ENCODE measurements around the gene AMIGO3. TPM values are rescaled to one million over a fixed set of nuclear protein-coding genes. Genes with fewer than 3 reads are reported as not detected.
A peak's percentile ranks its signal among the peaks of the same experiment; 100 is the strongest.
"Not testable (repeated sequence)": the region's sequence is repeated elsewhere in the genome, so short reads cannot be mapped to it uniquely, and the experiment has no call there.

AMIGO3 gene
- polyA plus RNA-seq, 3 donors = 1.4 to 2.2 (median 1.8) TPM

- no peak for DNase-seq (ENCODE audit: extremely low read depth in 1 of 11, low read depth in 9 of 11, low spot score in 4 of 11)
Measured at GRCh38 chr3:49699281-49699979, 20.1 kb downstream of the AMIGO3 start.

DNA sequence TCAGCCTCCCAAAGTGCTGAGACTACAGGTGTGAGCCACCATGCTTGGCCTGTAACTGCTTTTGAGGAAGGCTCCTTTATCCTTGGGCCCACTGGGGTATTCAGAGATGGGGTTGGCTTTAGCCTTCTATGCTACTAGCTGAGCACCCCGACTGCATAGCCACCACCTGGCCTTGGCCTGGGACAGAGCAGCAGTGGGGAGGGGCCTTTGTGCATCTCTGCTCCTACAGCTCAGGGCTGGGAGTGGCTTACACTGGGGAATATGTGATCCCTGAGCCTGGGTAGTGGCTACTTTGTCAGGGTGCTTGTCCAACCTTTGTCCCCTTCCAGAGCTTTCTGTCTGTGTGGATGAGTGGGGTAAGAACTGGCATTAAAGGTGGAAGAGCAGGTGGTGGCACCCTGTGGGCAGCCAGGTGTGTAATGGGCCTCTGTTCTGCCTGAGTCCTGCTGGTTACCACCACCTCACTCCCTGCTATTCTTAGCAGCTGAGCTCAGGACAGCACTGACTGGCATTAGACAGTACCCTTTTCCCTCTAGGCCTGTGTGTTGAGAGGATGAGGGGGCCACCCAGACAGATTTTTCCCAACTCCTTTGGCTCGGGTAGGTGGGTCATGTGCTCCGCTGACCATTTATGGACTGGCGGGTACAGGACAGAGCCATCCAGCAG is 24.0 kb downstream of the AMIGO3 start:
- DNase-seq (ENCODE audit: extremely low read depth in 1 of 11, low read depth in 9 of 11, low spot score in 4 of 11) = not testable (repeated sequence)

- not testable (repeated sequence) for DNase-seq (ENCODE audit: extremely low read depth in 1 of 11, low read depth in 9 of 11, low spot score in 4 of 11)
Measured at GRCh38 chr3:49694409-49695070, 24.9 kb downstream of the AMIGO3 start.

DNA sequence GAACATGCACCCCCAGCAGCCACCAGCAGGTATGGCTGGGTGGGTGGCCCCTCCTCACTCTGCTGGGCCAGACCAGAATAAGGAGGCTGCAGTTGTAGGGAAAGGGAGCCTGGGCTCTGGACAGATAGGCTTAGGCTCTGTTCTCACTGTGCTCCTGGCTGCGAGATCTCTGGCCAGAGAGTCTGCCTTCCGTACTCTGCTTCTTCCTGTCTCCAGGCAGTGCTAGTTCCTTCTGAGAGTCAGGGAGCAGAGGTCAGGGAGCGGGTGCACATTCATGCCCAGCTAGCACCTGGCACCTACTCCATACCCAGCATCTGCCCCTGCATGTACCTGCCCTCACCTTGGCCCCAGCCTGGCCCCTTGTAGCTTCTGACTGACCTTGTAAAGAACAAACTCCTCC is 28.0 kb downstream of the AMIGO3 start:
- DNase-seq (ENCODE audit: extremely low read depth in 1 of 11, low read depth in 9 of 11, low spot score in 4 of 11) = not testable (repeated sequence)

DNA sequence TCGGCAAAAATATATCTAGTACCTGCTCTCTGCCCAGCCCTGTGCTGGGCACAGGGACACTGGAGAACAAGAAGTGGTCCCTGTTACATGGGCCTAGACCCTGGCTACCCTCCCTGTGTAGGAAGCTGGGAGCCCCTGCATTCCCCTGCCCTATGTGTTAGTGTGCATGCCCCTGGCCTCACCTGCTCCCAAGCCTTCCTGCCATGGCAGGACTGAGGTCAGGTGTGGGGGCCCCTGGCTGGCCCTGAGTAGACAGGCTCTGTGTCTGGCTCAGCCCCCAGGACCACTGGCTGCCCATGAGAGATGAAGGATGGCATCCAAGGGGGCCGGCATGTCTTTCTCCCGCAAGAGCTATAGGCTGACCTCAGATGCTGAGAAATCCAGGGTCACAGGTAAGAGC is 28.6 kb downstream of the AMIGO3 start:
- DNase-seq (ENCODE audit: extremely low read depth in 1 of 11, low read depth in 9 of 11, low spot score in 4 of 11) = not testable (repeated sequence)

- not testable (repeated sequence) for DNase-seq (ENCODE audit: extremely low read depth in 1 of 11, low read depth in 9 of 11, low spot score in 4 of 11)
Measured at GRCh38 chr3:49689908-49690624, 29.4 kb downstream of the AMIGO3 start.

DNA sequence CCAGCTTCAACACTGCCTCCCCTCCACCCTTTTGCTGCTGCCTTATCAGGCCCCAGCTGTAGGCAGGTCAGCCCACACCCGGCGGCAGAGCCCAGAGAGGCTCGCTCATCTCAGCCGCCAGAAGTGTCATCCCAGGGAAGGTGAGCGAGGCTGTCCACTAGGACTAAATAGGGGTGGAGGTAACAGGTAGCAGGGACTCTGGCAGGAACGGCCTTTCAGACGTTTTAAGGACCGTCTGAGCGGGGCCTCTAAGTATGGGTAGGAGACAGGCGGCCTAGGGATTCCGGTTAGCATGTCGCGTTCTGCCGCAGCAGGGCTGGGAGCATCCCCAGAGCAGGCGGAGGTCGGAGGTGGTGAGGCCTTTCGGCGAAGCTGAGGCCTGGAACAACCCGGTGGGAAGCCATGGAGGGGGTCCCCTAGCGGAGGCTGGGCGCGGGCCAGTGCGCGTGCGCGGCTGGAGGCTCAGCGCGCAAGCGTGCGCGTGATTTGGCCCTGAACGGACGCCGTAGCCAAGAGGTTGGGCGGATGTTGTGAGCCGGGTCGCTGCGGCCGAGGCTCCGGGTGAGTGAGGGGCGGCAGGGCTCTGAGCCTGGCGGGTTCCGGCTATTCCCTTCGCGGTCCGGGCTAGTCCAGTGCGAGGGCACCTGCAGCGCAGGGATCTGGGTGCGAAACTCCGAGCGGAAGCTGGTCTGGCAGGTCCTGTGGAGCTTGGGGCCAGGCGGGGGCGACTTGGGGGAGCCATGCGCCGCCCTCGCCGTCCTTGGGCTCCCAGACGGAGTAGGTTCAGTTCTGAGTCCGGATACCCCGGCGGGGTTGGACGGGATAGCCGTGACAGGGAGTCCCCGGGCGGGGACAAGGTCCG is 30.2 kb downstream of the AMIGO3 start, which contains the start of the genes MST1 and RNF123:
TSS of gene MST1 (minus strand) at position 429 of the 862 bp plus-strand sequence. CDS start 783 bp downstream, outside the sequence.
TSS of gene RNF123 (plus strand) at position 512 of the 862 bp plus-strand sequence. CDS start 1,609 bp downstream, outside the sequence.
- peak; percentile 78 to 94 (median 91) for DNase-seq (ENCODE audit: extremely low read depth in 1 of 11, low read depth in 9 of 11, low spot score in 4 of 11)

DNA sequence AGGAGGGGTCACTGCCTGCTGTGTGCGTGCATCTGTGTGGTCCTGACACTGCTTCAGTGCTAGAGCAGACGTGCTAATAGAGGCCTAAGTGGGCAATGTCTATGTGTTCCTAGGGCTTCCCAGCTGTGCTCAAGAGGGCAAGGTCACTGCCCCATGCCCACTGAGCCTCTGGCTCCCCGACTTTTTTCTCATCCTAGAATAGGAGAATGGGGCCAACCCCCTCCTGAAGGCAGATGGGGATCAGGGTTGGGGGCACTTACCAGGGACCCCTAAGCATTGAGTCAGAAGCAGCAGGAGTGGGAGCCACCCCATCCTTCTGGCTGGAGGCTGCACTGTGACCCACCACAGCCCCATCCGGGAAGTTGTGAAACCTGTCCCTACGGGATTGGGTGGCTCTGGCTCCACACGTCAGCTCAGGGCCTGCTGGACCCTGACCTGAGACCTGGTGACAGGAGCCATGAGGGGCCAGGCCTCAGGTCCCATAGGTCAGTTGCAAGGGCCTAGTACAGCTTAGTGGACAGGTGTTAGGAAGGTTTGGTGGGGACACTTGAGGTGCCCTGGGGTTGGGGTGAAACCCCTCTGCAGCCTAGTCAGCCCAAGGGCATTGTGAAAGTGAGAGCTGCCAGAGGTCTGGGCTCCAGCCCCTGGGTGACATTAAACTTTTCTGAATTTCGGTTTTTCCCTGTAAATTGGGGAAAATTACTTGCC is 31.0 kb downstream of the AMIGO3 start:
- DNase-seq (ENCODE audit: extremely low read depth in 1 of 11, low read depth in 9 of 11, low spot score in 4 of 11) = not testable (repeated sequence)

GRCh38 chr3:49687424-49687795 is 32.1 kb downstream of the AMIGO3 start:
- not testable (repeated sequence) for DNase-seq (ENCODE audit: extremely low read depth in 1 of 11, low read depth in 9 of 11, low spot score in 4 of 11)

GRCh38 chr3:49686769-49687423 is 32.6 kb downstream of the AMIGO3 start:
- DNase-seq (ENCODE audit: extremely low read depth in 1 of 11, low read depth in 9 of 11, low spot score in 4 of 11) = peak in 4 of 11 donors; percentile 58 to 77 (median 68)

DNA sequence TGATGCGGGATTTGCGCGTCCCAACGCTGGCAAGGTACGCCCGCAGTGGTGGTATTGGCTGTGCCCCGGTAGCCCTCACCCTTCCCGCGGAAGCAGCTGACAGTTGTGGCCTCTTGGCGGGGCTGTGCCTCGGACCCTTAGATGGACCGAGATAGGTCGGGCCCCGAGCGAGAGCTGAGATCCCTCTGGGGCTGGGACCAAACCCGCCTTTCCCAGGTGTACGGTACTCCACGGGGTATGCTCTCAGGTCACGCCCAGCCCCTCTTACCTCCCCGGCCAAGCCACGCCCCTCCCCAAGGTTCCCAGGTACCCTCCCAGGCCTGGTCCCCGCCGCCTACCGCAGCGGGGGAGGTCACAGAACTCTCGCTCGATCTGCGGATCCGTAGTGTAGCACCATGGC is 33.1 kb downstream of the AMIGO3 start:
- not testable (repeated sequence) for DNase-seq (ENCODE audit: extremely low read depth in 1 of 11, low read depth in 9 of 11, low spot score in 4 of 11)

DNA sequence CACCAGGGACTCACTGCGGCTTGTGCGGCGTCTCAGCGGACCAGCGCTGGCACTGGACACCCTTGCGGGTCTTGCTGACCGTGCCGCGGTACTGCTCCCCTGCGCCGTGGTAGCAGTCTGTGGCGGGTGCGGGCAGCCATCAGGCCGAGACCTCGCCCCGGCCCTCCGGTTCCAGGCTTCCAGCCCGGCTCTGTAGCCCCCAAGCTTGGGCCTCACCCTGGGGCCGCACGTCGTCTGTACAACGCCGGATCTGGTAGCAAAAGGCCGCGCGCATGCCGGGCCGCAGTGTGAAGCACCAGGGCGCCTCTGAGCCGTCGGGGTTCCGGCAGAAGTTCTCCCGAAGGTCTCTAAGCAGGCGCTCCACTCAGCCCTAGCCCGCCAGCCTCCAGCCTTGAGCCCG is 33.6 kb downstream of the AMIGO3 start:
- not testable (repeated sequence) for DNase-seq (ENCODE audit: extremely low read depth in 1 of 11, low read depth in 9 of 11, low spot score in 4 of 11)

DNA sequence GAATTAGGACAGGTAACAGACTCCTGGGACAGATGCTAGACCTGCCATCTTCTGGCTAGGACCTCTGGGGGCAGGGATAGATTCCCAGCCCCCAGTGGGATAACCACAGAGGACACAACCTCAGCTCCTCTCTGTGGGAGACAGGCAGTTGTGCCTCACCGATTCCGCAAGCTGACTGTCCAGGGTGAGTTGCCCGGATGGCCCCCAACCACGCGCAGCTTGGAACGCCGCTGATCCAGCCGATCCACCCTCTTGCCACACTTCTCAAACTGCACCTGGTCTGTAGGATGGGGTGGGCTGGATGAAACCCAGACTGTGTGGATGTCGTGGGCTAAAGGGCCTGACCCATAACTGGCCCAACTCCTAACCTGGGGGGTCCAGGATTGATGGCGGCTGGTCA is 34.4 kb downstream of the AMIGO3 start:
- not testable (repeated sequence) for DNase-seq (ENCODE audit: extremely low read depth in 1 of 11, low read depth in 9 of 11, low spot score in 4 of 11)

DNA sequence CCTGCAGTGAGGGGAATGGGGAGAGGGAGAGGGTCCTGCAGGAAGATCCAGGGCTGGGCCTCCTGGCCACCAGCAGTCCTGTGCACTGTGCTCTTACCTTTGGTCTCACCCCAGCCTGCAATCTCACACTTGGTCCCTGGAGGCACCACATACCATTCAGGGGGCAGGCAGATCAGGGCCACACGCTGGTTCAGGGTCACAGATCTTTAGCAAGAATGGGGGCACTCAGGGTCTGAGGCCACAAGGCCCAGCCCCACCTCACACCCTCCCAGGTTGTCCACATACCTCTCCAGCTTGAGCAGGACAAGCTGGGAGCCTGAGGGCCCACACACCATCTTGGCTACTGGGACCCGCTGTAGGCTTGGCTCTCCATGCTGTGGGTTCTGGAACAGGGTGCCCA is 35.0 kb downstream of the AMIGO3 start:
- not testable (repeated sequence) for DNase-seq (ENCODE audit: extremely low read depth in 1 of 11, low read depth in 9 of 11, low spot score in 4 of 11)

DNA sequence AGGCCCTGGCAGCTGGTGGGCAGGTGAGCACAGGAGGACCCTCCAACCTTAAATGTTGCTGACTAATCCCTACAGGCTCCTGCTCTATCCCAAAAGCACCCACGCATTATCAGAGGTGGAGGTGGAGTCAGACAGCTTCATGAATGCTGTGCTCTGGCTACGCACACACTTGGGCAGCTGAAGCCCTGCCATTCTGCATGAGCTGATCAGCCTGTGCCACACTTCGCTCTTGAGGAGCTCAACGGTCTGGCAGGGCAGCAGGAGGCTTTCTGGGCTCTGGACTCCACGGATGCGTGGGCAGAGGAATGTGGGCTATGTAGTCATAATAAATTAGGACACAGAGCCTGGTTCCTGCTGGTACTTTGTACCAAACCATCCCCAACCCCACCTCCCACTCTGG is 36.3 kb downstream of the AMIGO3 start:
- no peak for DNase-seq (ENCODE audit: extremely low read depth in 1 of 11, low read depth in 9 of 11, low spot score in 4 of 11)

DNA sequence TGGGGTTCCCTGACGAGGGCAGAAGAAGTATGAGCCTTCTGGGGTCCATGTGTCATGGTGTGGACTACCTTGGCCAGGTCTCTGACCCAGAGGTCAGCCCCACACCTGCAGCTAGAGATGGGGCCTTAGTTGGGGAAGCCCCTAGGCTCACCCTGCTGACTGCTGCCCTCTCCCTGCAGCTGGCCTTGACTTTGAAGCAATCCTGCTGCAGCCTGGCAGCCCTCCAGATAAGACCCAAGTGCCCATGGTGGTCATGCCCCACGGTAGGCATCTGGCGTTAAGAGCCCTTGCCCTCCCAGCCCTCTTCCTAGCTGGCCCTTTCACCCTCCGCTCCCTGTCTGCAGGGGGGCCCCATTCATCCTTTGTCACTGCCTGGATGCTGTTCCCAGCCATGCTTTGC is 37.9 kb downstream of the AMIGO3 start:
- no peak for DNase-seq (ENCODE audit: extremely low read depth in 1 of 11, low read depth in 9 of 11, low spot score in 4 of 11)

- DNase-seq (ENCODE audit: extremely low read depth in 1 of 11, low read depth in 9 of 11, low spot score in 4 of 11) = no peak
Measured at GRCh38 chr3:49681232-49681522, 38.3 kb downstream of the AMIGO3 start.
